Measurements from ENCODE around the gene MATN1.
"Not testable (repeated sequence)": the region's sequence is repeated elsewhere in the genome, so short reads cannot be mapped to it uniquely, and the experiment has no call there.

MATN1 gene, protein sequence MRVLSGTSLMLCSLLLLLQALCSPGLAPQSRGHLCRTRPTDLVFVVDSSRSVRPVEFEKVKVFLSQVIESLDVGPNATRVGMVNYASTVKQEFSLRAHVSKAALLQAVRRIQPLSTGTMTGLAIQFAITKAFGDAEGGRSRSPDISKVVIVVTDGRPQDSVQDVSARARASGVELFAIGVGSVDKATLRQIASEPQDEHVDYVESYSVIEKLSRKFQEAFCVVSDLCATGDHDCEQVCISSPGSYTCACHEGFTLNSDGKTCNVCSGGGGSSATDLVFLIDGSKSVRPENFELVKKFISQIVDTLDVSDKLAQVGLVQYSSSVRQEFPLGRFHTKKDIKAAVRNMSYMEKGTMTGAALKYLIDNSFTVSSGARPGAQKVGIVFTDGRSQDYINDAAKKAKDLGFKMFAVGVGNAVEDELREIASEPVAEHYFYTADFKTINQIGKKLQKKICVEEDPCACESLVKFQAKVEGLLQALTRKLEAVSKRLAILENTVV

DNA sequence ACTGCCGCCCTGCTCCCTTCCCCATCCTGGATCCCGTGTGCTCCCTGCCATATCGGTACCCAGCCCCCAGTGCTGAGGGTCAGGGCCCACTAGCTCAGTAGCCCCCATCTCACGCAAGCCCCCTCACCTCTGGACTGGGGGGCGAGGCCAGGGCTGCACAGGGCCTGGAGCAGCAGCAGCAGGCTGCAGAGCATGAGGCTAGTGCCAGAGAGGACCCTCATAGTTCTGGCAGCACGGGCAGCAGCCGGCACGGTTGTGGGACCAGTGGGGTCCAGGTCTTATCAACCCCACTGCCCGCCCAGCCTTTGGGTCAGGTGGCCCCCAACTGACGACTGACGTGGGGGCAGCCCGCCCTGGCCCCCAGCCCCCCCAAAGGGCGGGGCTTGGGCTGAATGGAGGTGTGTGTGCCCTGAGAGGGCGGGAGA lies at the start of gene MATN1:
Gene MATN1, minus strand, starts transcription at position 255 of the 425 bp plus-strand sequence. Its CDS starts 34 bp downstream, at position 221.
- DNase-seq (ENCODE audit: low read depth in 2 of 2), result no peak

GRCh38 chr1:30771005-30771404 lies 47.6 kb upstream of the MATN1 start:
- DNase-seq (ENCODE audit: low read depth in 2 of 2), result no peak

GRCh38 chr1:30770150-30770549 lies 46.8 kb upstream of the MATN1 start:
- no peak for DNase-seq (ENCODE audit: low read depth in 2 of 2)

GRCh38 chr1:30768830-30769718 lies 45.7 kb upstream of the MATN1 start:
- no peak for DNase-seq (ENCODE audit: low read depth in 2 of 2)

- no peak for DNase-seq (ENCODE audit: low read depth in 2 of 2)
These were observed 44.9 kb upstream of the MATN1 start for GRCh38 chr1:30768159-30768829.

DNA sequence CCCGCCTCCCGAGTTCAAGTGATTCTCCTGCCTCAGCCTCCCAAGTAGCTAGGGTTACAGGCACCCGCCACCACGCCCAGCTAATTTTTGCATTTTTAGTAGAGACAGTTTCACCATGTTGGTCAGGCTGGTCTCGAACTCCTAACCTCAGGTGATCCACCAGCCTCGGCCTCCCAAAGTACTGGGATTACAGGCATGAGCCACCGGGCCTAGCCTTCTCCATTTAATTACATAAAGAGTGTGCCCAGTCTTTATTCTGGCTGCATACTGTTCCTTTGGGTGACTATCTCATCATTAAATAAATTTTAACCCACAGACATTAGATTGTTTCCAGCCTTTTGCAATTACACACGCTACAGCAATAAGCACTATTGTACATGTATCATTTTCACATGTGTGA lies 43.6 kb upstream of the MATN1 start:
- not testable (repeated sequence) for DNase-seq (ENCODE audit: low read depth in 2 of 2)

DNA sequence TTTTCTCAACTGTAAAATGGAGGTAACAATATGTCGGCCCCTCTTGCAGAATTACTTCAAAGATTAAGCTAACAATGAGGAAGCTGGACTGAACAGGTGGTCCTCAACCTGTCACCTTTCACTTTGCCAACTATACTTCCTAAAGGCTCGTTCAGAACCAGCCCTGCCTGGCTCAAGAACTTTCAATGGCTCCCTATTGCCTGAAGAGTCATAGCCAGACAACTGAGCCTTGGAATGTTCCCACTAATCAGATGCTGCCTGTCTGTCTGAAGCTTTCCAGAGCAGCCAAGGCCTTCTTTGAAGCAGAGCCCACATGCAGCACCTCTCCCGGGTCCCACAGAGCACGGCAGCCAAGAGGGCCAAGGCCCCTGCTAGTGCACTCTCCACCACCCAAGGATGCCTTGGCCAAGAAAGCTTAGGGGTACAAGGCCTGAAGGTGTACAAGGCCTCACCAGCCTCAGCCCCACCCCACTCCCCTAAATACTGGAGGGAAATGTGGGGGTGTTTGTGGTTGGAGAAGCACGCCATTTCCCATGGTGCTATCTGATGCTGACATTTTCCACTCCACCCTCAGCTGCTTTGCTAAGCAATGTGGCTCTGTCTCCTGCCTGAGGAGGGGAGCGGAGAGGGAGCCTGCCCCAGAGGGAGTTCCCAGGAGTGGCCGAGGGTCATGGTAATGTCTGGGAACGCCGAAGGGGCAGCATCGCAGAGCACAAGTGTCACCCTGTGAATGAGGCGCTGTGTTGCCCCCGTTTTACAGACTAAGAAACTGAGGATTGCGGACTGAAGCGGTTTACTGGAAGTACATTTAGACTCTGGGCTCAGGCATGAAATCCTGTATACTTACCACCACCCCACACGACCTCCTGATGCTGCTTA lies 42.4 kb upstream of the MATN1 start:
- no peak for DNase-seq (ENCODE audit: low read depth in 2 of 2)

DNA sequence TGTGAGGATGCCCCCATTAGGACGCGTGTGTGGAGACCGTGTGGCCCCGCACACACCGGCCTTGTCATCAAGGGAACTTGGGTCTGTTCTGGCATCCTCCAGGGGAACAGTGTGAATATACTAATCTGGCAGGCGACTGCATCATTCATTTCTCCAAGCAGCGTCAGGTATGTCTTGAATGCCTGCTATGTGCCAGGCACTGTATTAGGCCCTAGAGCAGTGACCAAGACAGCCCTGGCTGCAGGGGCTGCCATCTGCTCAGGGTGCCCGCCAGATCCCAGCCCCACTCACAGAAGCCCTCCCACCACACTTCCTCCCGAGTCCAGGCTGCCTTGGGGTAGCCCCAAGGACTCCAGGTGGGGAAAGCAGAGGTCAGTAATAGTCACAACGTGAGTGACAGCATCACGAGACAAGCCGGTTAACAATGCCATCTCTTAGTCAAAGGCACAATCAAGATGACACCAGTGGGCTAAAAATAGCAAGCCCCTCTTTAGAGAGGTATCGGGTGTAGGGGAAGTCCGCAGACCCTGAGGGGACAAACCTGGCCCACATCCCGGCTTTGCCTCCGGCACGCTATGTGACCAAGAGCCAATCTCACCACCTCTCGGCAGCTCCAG lies 41.7 kb upstream of the MATN1 start:
- DNase-seq (ENCODE audit: low read depth in 2 of 2), result no peak

- no peak for DNase-seq (ENCODE audit: low read depth in 2 of 2)
These were observed 41.0 kb upstream of the MATN1 start for GRCh38 chr1:30764396-30764795.

DNA sequence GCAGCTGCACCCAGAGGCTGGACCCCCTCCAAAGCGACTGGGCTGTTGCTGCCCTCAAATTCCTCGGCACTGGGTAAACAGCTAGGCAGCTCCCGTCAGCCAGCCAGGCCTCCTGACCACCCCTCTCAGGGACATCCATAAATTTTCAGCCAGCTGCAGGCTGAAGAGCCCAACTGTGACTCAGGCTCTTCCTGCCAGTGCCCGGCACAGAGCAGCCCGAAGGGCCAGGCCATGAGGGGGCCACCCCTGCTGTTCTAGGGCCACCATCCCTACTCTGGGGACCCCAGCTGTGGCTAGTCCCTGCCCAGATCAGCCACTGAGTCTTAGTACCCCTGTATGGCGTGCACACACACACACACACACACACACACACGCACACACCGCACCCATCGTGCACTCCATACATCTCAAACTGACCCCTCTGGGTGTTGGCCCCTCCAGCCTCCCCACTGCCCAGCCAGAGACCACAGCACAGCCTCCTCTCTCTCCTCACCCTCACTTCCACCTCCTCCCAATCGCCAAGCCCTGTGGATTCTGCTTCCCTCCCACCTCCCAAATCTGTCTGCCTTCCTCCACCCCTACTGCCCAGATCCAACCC lies 40.4 kb upstream of the MATN1 start:
- no peak for DNase-seq (ENCODE audit: low read depth in 2 of 2)

DNA sequence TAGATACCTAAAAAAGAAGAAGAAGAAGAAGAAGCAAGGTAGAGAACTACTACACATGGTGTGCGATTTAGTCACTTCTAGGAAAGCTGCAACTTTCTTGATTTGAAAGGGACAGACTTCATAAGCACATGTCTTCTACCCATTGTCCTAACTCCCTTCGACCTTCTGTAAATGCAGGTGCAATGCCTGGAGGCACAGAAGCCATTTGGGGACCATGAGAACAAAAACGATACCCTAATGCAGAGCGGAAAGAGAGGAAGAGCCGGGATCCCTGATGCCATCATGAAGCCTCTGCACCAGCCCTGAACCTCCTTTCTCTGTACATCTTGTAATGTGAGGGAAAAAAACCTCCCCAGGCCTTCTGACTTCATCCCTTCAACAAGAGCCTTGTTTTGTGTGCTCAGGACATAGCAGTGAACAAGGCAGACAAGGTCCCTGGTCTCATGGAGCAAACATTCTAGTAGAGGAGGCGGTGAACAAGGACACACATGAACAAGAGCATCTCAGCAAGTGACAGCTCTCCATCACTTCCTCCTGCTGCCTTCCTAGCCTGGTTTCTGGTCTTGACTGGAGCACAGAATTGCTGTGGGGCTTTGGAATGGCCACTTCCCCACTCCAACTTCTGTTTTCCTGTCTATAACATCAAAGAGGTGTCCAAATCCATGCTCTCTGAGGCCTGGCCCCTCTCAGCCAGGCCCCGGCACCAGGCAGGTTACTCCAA lies 39.7 kb upstream of the MATN1 start:
- no peak for DNase-seq (ENCODE audit: low read depth in 2 of 2)

- no peak for DNase-seq (ENCODE audit: low read depth in 2 of 2)
These were observed 39.0 kb upstream of the MATN1 start for GRCh38 chr1:30762152-30762929.

- DNase-seq (ENCODE audit: low read depth in 2 of 2), result no peak
These were observed 38.2 kb upstream of the MATN1 start for GRCh38 chr1:30761381-30762151.

GRCh38 chr1:30760596-30761324 lies 37.4 kb upstream of the MATN1 start:
- no peak for DNase-seq (ENCODE audit: low read depth in 2 of 2)

- no peak for DNase-seq (ENCODE audit: low read depth in 2 of 2)
These were observed 36.4 kb upstream of the MATN1 start for GRCh38 chr1:30759718-30760281.

- no peak for DNase-seq (ENCODE audit: low read depth in 2 of 2)
These were observed 35.5 kb upstream of the MATN1 start for GRCh38 chr1:30758785-30759380.
